SW 1271 (cell line): ENCODE data around the gene LRRC3B.

Experiments
- DNase-seq, 2 experiments: peaks; one replicate each; lab custom pipeline; 2025; lab: John Stamatoyannopoulos, UW

The LRRC3B gene

DNA sequence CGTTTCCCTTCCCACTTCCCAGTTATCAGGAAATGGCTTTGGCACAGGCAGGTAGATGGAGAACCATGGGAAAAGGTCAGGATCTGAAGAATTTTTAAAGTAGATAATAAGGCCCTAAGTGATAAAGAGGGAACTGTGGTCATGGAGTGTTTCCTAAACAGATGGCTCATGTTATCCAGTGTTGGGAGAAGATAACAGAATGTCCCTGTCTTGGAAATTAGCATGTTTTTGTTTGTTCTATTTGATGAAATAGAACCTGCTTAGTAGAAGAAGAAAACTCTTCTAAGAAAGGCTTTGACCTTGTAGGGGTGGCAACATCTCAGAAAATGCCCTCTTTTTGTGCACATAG is 8.8 kb downstream of the LRRC3B start:
- no peak for DNase-seq

DNA sequence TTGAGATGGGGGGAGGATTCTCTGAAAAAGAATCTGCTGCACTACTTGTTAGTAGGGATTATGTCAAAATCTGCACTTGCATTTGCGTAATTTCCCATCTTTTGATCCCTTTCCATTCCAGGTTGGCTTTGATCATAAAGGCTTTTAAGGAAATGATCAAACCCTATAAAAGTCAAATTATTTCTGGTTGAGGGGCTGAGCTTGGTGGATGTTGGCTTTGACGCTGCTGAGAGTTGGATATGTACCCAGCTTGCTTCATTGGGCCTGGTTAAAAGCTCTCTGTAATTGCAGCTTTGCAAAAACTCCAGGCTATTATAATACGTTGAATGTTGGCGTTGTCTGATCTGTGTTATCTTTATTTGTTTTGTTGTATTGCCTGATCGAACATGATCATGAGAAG is 12.0 kb downstream of the LRRC3B start:
- no peak for DNase-seq

DNA sequence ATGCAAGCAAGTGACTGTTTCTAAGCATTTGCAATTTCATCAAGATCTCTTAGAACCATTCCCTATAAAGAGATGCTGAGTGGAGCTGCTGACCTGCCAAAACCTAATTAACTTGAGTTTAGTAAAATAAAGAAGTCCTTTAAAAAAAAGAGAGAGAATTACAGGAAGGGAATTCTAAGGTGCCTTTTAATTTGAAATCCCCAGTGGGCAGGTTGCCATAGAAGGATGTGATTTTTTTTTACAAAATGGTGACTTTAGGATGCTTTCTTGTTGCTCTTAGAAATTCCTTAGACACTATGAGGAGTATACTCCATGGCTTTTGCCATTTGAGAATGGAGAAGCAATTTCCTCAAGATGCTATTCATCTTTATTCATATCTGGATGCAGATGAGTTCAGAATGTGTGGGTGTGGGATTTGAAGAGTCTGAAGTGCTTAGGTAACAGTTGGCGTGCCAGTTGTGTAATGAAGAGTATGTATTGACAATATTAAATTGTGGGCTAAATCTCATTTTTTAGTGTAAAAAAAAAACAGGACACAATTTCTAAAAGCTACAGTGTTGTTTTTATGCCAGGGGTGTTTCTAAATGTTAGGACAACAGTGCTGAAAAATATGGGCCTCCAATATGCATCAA is 13.6 kb downstream of the LRRC3B start:
- DNase-seq, result no peak

DNA sequence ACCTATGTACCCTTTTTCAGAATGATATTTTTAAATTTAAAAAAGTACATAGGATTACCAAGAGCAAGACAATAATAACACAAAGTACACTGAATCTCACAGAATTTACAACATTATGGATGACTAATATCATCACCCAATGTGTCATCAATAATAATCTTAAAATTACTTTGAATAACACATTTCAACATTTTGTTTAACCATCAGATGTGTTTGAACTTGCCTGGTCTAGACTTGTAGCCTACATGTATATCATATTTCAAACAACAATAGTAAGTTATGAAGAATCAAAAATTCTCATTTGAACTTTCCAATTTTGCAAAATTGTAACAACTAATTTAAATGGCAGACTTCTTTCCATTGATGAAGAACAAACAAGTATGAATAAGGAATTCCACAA is 15.1 kb downstream of the LRRC3B start:
- DNase-seq, result no peak

DNA sequence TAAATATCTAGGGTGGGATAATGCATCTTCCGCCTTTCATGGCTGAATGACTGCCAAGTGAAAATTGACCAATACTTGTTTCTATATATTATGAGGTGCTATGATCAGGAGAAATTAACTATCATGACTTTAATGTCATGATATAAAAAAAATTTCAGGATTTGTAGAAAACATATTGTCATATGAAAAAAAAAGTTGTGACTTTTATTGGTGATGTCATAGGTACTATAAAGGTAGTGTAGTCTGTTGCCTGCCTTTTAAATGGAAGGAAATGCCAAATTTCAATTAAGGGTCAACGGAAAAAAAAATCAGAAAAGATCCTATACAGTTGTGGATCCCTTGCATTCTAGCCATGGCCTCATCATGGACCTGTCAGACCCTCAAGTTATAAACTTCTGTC is 15.5 kb downstream of the LRRC3B start:
- no peak for DNase-seq

DNA sequence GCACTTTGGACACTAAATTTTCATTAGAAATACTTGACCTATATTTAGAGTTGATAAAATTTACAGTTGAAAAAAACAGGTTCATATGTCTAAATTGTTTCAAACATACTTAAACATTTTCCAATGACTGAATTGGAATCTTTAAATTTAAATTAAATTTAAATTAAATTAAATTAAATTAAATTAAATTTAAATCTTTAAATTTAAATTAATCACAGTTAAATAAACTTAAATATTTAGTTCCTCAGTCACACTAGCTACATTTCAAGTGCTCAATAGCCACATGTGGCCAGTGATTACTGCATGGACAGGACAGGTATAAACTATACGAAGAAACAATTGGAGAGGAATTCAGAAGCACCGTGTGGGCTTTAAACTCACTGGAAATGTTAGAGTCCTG is 16.8 kb downstream of the LRRC3B start:
- DNase-seq, result no peak

DNA sequence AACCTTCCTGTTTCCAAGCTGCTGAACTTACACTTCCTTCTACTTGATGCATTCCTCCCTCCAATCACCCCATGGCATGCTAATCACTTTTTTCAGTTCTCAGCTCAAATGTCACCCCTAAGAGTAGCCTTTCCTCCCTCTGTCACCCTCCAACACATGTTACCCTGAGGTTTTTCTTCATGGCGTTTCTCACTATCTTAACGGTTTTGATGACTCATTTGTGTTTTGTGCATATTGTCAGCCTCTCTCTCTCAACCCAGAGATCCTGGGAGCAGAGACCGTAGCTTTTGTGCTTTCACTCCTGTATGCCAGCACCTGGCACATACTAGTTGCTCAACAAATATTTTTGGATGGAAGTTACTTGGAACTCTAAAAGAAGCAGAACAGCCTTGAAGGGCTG is 24.5 kb downstream of the LRRC3B start:
- DNase-seq, result no peak

DNA sequence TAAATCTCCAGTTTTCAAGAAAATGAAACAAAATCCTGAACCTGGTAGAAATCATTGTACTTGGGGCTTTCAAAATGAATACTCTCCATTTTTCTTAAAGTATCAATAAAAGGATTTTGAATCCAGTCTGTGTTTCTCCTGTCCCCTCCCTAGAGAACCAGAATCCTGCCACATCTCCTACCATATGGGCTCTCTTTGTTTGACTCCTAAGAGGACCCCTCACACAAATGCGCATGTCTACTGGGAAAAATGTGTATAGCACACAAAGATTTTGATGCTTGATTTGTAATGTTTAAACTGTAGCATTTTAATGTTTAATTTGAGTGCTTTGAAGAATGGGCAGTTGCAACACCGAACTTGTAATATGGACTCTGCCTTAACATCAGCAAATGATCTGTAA is 25.9 kb downstream of the LRRC3B start:
- DNase-seq, result no peak

DNA sequence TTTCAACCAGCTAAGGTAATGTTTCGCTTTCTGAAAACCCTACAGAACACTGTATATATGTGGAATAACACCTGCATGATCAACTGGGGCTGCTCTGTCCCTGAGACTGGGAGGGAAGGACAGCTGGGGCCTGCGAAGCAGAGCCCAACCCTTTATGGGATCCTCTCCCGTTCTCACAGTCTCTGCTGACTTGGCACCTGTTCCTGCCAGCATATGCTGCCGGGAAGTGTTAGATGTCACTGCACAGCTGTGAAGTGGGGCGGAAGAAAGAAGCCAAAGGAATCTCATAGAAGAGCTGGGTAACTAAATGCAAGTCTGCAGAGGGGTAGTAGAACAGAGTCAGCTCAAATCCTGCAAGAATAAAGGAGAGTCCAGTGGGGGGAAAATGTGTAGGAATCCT is 29.6 kb downstream of the LRRC3B start:
- no peak for DNase-seq

DNA sequence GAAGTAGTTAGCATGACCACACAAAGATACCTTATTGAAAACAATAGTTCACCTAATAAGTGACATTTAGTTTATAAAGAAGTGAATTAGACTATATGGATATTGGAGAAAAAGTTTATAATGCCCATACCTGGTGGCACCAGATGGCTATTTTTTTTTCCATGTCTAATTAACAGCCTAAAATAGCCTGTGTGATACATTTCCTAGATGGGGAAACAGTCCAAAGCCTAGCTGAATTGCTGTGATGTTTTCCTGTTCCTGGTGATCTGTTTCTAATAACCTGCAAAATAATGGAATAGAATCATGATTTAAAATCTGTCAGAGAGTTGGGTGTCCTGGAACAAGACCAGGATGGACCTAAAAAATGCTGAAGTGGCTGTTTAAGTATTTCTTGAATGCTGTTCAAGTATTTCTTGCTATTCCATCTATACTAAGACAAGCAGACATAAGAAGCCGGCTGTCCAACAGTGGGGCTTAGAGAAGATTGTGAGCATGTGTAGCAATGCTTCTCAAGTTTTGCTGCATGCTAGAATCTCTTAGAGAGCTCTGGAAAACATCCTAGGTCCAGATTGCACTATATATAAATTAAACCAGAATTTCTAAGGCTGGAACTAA is 31.3 kb downstream of the LRRC3B start:
- DNase-seq, result no peak

DNA sequence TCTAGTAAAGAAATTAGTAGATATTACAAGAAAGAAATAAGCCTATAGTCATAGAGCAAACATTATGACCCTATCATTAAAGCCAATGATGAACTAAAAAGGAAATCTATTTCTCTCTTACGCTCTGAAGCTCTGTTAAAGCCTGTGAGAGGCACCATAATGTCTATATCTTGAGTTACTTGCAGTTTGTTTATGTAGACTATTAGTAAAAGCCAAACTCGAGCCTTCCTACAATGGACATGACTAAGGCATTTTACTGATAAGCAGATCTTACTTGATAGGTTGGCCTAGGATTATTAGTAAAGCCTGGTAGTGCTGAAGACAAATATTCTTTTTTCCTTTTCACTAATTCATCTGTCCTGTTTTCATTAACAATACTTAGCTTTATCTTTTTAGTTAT is 32.7 kb downstream of the LRRC3B start:
- DNase-seq, result no peak

DNA sequence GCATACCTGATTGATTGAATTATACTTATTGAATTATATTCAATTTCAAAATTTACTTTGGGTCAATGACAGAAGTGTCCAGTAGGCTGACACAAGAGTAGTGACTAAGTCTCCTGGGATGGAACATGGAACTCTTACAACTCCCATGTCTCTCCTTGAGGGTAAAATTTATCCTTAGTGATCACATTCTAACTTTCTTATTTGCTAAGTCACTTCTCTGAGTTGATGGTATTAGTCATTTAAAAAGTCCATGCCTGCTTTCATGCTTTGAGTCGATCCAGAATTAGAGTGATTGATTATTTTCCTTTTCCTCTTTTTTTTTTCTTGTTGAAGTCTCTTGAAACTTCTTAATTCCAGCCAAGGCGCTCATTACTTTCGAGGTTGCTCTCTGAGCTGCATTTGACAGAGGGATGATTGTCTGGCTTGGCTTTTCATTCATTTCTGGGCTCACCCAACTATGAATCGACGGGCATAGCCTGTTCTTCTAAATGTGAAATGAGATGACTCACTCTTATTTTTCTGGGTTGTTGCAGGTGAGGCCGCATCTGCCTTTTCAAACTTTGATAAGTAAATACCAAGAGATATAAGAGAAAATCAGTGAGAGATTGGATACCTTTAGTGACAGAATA is 34.9 kb downstream of the LRRC3B start:
- no peak for DNase-seq

DNA sequence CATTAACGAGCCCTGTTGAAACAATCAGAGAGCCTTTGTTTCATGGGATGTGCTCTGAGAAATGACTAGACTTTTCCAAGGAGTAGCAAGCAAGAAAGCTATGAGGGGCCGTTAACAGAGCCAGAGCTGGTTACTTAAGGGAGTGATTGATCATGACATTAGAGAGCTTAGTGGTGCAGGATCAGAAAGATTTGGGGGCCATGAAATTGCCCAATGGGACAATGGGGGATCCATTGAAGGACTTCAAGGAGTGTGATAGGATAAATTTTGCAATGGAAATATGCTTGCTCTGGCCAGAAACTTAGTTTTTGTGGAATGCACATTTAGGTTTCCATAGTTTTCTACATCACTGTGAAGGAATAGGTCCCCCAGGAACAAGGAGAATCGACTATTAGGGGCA is 45.6 kb downstream of the LRRC3B start:
- DNase-seq, result no peak

DNA sequence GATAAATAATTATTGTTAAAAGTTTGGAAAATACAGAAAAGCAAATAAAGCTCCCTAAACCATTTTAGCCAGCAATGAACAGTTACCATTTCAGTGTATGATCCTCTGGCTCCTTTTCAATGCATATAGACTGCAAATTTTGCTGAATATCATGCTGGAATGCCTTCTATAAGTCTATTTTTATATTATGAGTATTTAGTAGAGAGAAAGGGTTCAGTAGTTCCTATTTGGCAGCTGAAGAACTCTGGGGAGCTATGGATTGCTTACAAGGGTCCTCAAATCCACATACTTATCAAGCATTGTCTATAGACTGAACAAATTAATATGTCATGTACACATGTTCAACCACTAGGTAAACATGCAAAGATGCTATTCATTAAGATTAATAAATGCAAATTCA is 46.1 kb downstream of the LRRC3B start:
- no peak for DNase-seq

DNA sequence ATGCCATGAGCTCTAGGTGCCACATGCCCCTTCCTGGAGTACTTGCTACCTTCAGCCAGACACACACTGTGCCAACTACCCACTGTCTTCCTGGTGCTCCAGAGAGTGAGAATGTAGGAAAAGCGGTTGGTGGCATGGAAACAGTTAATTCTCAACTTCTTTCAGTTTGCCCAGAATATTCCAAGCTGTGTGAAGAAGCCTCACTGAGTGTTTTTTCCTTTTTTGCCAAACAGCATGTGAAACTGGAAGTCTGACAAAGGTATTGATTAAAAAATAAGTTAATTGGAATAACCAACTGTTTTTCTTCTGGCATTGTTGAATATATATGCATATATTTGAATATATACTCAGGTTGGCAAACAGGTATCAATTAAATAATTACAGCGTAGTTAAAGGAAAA is 52.8 kb downstream of the LRRC3B start:
- no peak for DNase-seq

DNA sequence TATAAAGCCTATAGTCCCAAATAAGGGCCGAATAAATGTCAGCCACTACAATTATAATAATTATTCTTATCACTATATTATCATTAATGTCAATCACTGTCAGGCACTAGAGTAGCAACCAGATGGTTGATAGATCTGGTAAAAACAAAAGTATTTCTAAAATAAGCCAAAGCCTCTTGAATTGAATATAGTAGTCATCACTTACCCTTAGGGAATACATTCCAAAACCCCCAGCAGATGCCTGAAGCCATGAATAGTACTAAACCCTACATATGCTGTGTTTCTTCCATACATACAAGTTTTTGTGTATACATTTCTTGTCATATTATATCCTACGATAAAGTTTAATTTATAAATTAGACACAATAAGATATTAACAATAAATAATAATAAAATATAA is 59.1 kb downstream of the LRRC3B start:
- DNase-seq, result no peak

DNA sequence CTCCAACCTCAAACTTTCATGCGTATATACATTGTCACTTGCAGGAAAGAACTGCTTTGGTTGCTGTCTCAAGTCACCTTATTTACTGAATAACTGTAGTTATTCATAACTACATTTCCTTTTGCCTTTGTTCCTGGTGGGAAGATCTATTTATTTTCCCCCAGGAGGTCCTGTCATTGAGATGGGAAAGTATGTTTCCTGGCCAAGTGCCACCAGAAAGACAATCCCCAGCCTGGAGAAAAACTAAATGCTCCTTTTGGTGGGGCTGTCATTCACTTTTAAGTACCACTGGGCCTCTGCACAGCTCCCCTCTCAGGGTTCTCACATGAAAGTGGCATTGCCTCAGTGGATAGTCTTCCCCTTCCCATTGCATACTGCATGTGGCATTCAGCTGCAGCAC is 59.8 kb downstream of the LRRC3B start:
- DNase-seq, result no peak

DNA sequence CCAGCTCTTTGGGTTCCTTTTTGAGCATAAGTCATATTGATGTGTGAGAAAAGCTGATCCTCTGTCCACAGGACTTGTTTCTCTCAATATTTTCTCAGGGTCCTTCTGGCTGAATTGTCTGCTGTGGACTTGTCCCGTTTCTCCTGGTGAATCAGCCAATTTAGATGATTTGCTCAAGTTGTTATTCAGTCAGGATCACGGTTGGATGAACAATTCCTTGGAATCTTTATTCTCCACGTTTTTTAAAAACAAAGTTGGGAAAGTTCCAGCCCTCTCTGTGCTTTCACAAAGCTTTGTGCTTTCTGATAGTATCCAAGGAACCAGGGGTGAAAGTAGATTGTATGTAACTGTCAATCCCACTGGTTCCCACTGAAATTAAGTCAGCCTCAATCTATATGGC is 61.3 kb downstream of the LRRC3B start:
- no peak for DNase-seq

DNA sequence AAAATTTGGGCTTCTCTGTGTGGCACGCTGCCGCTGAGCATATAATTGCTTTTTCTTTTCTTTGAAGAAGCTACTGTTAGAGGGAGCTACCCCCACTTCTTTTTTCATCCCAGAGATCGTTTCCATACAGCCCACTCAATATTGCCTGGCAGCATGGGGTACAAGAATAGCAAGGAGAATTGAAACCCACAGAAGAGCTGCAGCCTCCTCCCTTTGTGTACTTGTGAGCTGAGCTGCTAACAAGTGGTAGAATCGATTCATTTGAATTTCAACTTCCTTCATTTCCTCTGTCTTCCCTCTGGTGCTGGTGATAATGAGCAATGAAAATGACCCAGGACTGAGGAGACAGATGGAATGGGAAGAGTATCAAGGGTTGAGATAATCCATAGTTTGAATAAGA is 64.9 kb downstream of the LRRC3B start:
- DNase-seq, result no peak

DNA sequence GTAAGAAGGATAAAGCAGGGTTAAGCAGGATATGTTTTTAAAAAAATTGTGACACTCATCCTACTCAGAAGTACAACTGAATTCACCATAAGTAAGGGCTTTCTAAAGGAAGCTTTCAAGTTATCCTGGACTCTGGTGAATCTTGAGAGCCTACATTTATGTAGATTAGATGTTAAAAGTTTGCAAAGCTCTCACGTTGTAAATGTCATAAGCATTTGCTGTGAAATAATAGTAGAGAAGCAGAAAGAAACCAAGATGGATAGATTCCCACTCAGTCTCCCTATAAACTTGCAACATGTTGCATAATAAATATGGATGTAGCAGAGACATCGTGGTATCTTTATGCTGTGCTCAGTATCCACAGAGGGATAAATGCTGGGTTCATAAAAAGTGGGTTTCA is 77.0 kb downstream of the LRRC3B start:
- DNase-seq, result no peak

DNA sequence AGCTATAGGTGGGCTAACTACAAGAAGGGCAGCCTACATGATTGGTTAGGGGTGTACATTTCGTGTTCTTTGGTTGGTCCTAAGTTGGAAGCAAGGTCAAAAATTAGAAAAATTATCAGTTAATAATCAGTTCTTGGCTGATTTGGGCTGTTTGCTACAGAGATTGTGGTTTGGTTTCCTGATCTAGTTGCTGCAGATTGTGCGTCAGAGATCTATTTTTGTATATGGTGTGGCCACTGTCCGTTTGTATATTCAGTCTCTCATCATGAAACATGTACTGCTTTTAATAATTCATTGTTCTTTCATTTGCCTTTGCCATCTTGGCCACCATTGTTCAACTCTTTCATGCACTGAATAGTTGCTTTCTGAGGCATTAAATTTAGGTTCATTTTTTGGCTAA is 80.9 kb downstream of the LRRC3B start:
- no peak for DNase-seq

DNA sequence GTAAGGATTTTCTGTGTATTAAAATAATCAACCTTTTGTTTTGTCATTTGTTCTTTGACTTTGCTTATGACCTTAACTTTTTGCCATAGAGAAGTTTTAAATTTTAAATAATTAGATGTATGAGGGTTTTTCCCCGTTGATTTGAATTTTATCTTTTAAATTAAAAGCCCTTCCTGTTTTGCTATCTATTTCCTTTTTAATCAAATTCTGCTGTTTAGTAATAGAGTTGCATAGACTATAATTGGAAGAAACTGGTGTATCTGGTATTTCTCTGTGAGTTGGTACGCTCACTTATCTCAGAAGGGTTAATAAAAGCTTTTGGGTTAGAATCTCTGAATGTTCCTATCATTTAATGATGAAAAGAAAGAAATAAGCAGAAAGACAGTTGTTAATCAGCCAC is 82.2 kb downstream of the LRRC3B start:
- DNase-seq, result no peak

DNA sequence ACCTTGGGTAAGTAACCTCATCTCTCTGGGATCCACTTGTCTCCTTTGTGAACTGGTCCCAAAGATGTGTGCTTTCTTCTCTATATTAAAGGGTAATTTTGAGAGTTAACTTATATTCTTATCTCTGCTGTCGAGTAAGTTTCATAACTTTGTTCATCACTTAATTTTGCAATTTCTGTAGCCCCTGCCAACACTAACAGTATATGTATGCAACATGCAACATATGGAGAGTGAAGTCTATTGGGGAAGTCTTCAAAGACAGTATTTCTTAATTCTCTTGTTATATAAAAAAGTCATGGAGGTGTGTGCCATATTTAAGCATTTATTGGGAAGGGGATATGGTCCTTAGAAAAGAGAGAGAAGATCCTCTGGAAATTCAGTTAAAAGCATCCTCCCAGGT is 85.9 kb downstream of the LRRC3B start:
- no peak for DNase-seq
